Measurements from ENCODE around the gene SMAD9. TPM values are rescaled to one million over a fixed set of nuclear protein-coding genes. Genes with fewer than 3 reads are reported as not detected.

The SMAD9 gene
- total and polyA plus RNA-seq, 10 donors = 0.67 to 2.9 (median 1.4) TPM

DNA sequence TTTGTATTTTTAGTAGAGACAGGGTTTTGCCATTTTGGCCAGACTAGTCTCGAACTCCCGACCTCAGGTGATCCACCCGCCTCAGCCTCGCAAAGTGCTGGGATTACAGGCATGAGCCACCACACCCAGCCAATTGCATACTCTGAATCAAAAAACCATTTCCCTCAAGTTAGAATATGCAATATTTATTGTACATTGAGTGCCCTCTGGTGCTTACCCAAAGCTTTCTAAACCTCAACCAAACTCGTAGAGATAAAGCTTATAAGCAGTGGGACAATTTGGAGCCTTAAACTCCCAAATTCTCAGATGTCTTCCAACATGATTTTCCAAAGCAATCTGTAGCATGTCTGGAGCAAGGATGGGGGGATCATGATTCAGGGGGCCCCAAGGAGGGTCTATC is 78.6 kb downstream of the SMAD9 start:
- H3K36me3 ChIP-seq = peaks cover 0 to 5% (median 0%) of the 10 kb centered on the region in 6 donors
- TF ChIP-seq, protein P1, sequence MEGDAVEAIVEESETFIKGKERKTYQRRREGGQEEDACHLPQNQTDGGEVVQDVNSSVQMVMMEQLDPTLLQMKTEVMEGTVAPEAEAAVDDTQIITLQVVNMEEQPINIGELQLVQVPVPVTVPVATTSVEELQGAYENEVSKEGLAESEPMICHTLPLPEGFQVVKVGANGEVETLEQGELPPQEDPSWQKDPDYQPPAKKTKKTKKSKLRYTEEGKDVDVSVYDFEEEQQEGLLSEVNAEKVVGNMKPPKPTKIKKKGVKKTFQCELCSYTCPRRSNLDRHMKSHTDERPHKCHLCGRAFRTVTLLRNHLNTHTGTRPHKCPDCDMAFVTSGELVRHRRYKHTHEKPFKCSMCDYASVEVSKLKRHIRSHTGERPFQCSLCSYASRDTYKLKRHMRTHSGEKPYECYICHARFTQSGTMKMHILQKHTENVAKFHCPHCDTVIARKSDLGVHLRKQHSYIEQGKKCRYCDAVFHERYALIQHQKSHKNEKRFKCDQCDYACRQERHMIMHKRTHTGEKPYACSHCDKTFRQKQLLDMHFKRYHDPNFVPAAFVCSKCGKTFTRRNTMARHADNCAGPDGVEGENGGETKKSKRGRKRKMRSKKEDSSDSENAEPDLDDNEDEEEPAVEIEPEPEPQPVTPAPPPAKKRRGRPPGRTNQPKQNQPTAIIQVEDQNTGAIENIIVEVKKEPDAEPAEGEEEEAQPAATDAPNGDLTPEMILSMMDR (IDR thresholded peaks at IDR 0.05 in 8 of 11, conservative IDR thresholded peaks at IDR 0.05 in 3 of 11) = no peak
- no peak for TF ChIP-seq POLR2AphosphoS5 (IDR thresholded peaks at IDR 0.05)
- no peaks in the 10 kb centered on the region for H3K27me3 ChIP-seq (replicated peaks in 1 of 7)
- 78 to 90% (median 84%) methylated on average over 5 of the region's 5 CpGs for WGBS, 5 donors
- no peaks in the 10 kb centered on the region for H3K9me3 ChIP-seq
- no peak for DNase-seq
- no peak overlapping the region for H3K4me3 ChIP-seq
- H3K27ac ChIP-seq = no peak overlapping the region
- intact Hi-C loops (cut with DNase I; ENCODE audit: low total_unique reads) = no loop called here
- no peaks in the 10 kb centered on the region for H3K4me1 ChIP-seq

DNA sequence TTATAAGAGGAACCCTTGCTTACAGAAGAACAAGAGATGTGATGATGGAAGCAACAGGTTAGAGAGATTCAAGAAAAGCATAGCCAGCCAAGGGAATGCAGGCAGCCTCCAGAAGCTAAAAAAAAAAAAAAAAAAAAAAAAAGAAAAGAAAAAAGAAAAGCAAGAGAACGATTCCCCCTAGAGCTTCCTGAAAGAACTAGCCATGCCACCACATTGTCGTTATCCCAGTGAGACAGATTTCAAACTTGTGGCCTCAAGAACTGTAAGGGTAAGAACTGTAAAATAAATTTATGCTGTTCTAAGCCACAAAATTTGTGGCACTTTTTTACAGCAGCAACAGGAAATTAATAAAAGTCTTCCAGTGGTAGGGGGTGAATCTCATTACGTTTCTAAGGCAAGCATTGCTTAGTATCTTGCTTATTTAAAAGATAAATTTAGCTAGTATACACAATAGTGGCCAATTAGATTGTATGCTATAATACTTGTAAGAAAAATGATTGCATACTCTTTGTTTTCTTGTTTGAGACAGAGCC is 79.3 kb downstream of the SMAD9 start:
- Histone ChIP-seq H3K4me3 (no peak overlapping the region), H3K36me3 (peaks cover 0 to 5% (median 0%) of the 10 kb centered on the region in 6 donors), H3K27ac (no peak overlapping the region), H3K27me3 (replicated peaks in 1 of 7) (no peaks in the 10 kb centered on the region), H3K9me3 (no peaks in the 10 kb centered on the region), H3K4me1 (no peaks in the 10 kb centered on the region)
- no peak for TF ChIP-seq POLR2A (IDR thresholded peaks at IDR 0.05)
- TF ChIP-seq POLR2AphosphoS5 (IDR thresholded peaks at IDR 0.05) = no peak
- TF ChIP-seq, protein P1 (IDR thresholded peaks at IDR 0.05 in 8 of 11, conservative IDR thresholded peaks at IDR 0.05 in 3 of 11) = no peak
- DNase-seq = no peak
- 36 to 55% (median 52%) methylated on average over 3 of the region's 3 CpGs for WGBS, 5 donors
- intact Hi-C loops (cut with DNase I; ENCODE audit: low total_unique reads) = no loop called here

DNA sequence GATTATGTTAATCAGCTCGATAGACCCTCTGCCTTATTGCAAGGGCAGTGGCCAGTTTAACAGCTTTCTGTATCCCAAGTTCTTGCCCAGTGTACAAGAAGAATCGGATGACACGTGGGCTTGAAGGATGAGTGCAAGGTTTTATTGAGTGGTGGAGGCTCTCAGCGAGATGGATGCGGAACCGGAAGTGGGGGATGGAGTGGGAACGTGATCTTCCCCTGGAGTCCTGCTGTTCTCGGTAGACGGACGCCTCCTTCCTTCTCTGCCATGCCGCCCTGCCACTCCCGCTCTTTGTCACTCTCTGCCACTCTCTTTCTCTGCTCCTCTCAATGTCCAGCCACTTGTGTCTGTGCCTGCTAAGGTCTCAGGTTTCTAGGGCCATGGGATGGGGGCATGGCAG is 80.1 kb downstream of the SMAD9 start:
- DNase-seq = no peak
- H3K27me3 ChIP-seq (replicated peaks in 1 of 7) = no peaks in the 10 kb centered on the region
- intact Hi-C loops (cut with DNase I; ENCODE audit: low total_unique reads) = no loop called here
- H3K4me1 ChIP-seq = no peaks in the 10 kb centered on the region
- H3K27ac ChIP-seq = no peak overlapping the region
- WGBS, 5 donors = 84 to 95% (median 90%) methylated on average over 12 of the region's 12 CpGs
- no peak overlapping the region for H3K4me3 ChIP-seq
- TF ChIP-seq, protein P1 (IDR thresholded peaks at IDR 0.05 in 8 of 11, conservative IDR thresholded peaks at IDR 0.05 in 3 of 11) = no peak
- TF ChIP-seq POLR2AphosphoS5 (IDR thresholded peaks at IDR 0.05) = no peak
- no peak for TF ChIP-seq POLR2A (IDR thresholded peaks at IDR 0.05)
- H3K36me3 ChIP-seq = peaks cover 0 to 6% (median 0%) of the 10 kb centered on the region in 6 donors
- no peaks in the 10 kb centered on the region for H3K9me3 ChIP-seq

DNA sequence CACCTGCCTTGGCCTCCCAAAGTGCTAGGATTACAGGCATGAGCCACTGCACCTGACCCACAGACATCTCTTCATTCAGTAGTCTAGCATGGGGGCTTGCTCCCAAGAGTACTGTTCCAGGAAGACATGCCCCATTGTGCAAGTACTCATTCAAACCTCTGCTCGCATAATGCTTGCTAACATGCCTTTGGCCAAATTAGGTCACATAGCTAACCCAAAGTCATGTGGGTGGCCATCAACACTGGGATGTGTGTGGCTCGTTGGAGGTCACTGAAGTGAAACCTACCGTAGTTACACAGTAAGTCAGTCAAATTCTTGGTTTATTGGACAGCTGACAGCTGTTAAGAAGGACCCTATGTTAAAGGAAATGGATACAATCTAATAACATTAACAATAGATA is 80.8 kb downstream of the SMAD9 start:
- H3K4me1 ChIP-seq = no peaks in the 10 kb centered on the region
- no peak for DNase-seq
- intact Hi-C loops (cut with DNase I; ENCODE audit: low total_unique reads) = no loop called here
- WGBS, 5 donors = 74 to 84% (median 81%) methylated on average over 3 of the region's 3 CpGs
- no peaks in the 10 kb centered on the region for H3K27me3 ChIP-seq (replicated peaks in 1 of 7)
- H3K4me3 ChIP-seq = no peak overlapping the region
- no peak overlapping the region for H3K27ac ChIP-seq
- TF ChIP-seq POLR2A (IDR thresholded peaks at IDR 0.05) (no peak), POLR2AphosphoS5 (IDR thresholded peaks at IDR 0.05) (no peak)
- TF ChIP-seq, protein P1 (IDR thresholded peaks at IDR 0.05 in 8 of 11, conservative IDR thresholded peaks at IDR 0.05 in 3 of 11) = no peak
- H3K9me3 ChIP-seq = no peaks in the 10 kb centered on the region
- H3K36me3 ChIP-seq = peaks cover 0 to 13% (median 0%) of the 10 kb centered on the region in 6 donors
